Omental fat pad (tissue), 4 donors: Measurements from ENCODE around the gene SLC1A7. TPM values are rescaled to one million over a fixed set of nuclear protein-coding genes. Genes with fewer than 3 reads are reported as not detected.
A peak's percentile ranks its signal among the peaks of the same experiment; 100 is the strongest.

Experiments
- ATAC-seq: fragments of 150-250 bp; one replicate; pipeline ENCODE4 v1.9.1; 2016; ENCODE audit warnings: mild to moderate bottlenecking, moderate library complexity; ENCODE audit not compliant: low FRiP score
- DNase-seq: peaks from one replicate; pipeline ENCODE4 v3.0.0-alpha.2; 2019; ENCODE audit warnings: low spot score
- CTCF ChIP-seq, 3 donors: fragments of 450-650 bp; IDR thresholded peaks; one replicate each; pipeline ENCODE4 v1.5.1; 2016 to 2017; ENCODE audit warnings: antibody characterized with exemption in 3 of 3, mild to moderate bottlenecking in 3 of 3, moderate library complexity in 2 of 3
- total RNA-seq, 4 donors: library from RNA; depleted of rRNA; stranded (reverse); fragments of >200 nt; gene quantifications; one replicate each; pipeline ENCODE4 v1.1.0, GENCODE V29; 2016

SLC1A7 gene
- total RNA-seq, 4 donors from 2014 or later = 0.19 to 0.63 (median 0.48) TPM; not detected in 1

GRCh38 chr1:53134961-53135734 lies 7.3 kb downstream of the SLC1A7 start:
- DNase-seq (peak; percentile 23), ATAC-seq (peak; percentile 59)
- TF ChIP-seq CTCF (IDR thresholded peaks at IDR 0.05) = no peak

GRCh38 chr1:53134042-53134485 lies 8.4 kb downstream of the SLC1A7 start:
- DNase-seq = peak; percentile 18
- ATAC-seq = no peak
- TF ChIP-seq CTCF (IDR thresholded peaks at IDR 0.05) = no peak

- no peak for TF ChIP-seq CTCF (IDR thresholded peaks at IDR 0.05)
- no peak for ATAC-seq
- DNase-seq = no peak
Measured at GRCh38 chr1:53133261-53134041, 9.0 kb downstream of the SLC1A7 start.

GRCh38 chr1:53132176-53132575 lies 10.3 kb downstream of the SLC1A7 start:
- no peak for ATAC-seq
- no peak for TF ChIP-seq CTCF (IDR thresholded peaks at IDR 0.05)
- no peak for DNase-seq

GRCh38 chr1:53131590-53131938 lies 10.9 kb downstream of the SLC1A7 start:
- no peak for DNase-seq
- no peak for ATAC-seq
- no peak for TF ChIP-seq CTCF (IDR thresholded peaks at IDR 0.05)

- ATAC-seq (no peak), DNase-seq (no peak)
- no peak for TF ChIP-seq CTCF (IDR thresholded peaks at IDR 0.05)
Measured at GRCh38 chr1:53130878-53131589, 11.4 kb downstream of the SLC1A7 start.
